Measurements from ENCODE around the gene KIF3B. TPM values are rescaled to one million over a fixed set of nuclear protein-coding genes. Genes with fewer than 3 reads are reported as not detected.
"Not testable (repeated sequence)": the region's sequence is repeated elsewhere in the genome, so short reads cannot be mapped to it uniquely, and the experiment has no call there.

Gene KIF3B
- total RNA-seq, 2 donors from 2014 or later, result 41.7 to 49.2 TPM

GRCh38 chr20:32352121-32352720, 74.8 kb downstream of the KIF3B start:
- DNase-seq, result no peak

GRCh38 chr20:32353848-32354496, 76.5 kb downstream of the KIF3B start:
- DNase-seq, result no peak
- intact Hi-C loops (cut with DNase I), result loop anchor here (10.0 kb wide), 1 partner anchor 131 kb away; no protein-coding TSS in a partner anchor

More at GRCh38 chr20:32352121-32352720, 74.8 kb downstream of the KIF3B start:
- no peak for TF ChIP-seq CTCF (IDR thresholded peaks at IDR 0.05)
- Histone ChIP-seq H3K9me3 (no peaks in the 10 kb centered on the region), H3K4me3 (no peak overlapping the region), H3K27me3 (no peaks in the 10 kb centered on the region), H3K9ac (ENCODE audit: low read depth in 2 of 2, low read length in 2 of 2) (no peak overlapping the region), H3K36me3 (no peaks in the 10 kb centered on the region), H3K4me1 (no peaks in the 10 kb centered on the region), H3K27ac (no peak overlapping the region)
- intact Hi-C loops (cut with DNase I), result loop anchor here (10.0 kb wide), 1 partner anchor 133 kb away; no protein-coding TSS in a partner anchor

GRCh38 chr20:32354592-32355416, 77.4 kb downstream of the KIF3B start:
- no peaks in the 10 kb centered on the region for H3K36me3 ChIP-seq
- H3K27me3 ChIP-seq, result no peaks in the 10 kb centered on the region
- no peak overlapping the region for H3K27ac ChIP-seq
- intact Hi-C loops (cut with DNase I), result loop anchor here (10.0 kb wide), 1 partner anchor 130 kb away; no protein-coding TSS in a partner anchor
- no peak for DNase-seq
- no peaks in the 10 kb centered on the region for H3K4me1 ChIP-seq
- H3K4me3 ChIP-seq, result no peak overlapping the region
- H3K9ac ChIP-seq (ENCODE audit: low read depth in 2 of 2, low read length in 2 of 2), result no peak overlapping the region
- H3K9me3 ChIP-seq, result no peaks in the 10 kb centered on the region
- no peak for TF ChIP-seq CTCF (IDR thresholded peaks at IDR 0.05)

More at GRCh38 chr20:32353848-32354496, 76.5 kb downstream of the KIF3B start:
- Histone ChIP-seq H3K27me3 (no peaks in the 10 kb centered on the region), H3K36me3 (no peaks in the 10 kb centered on the region), H3K4me3 (no peak overlapping the region), H3K27ac (no peak overlapping the region), H3K9ac (ENCODE audit: low read depth in 2 of 2, low read length in 2 of 2) (no peak overlapping the region), H3K4me1 (no peaks in the 10 kb centered on the region), H3K9me3 (no peaks in the 10 kb centered on the region)
- TF ChIP-seq CTCF (IDR thresholded peaks at IDR 0.05), result no peak

GRCh38 chr20:32355417-32355841, 78.0 kb downstream of the KIF3B start:
- intact Hi-C loops (cut with DNase I), result loop anchor here (10.0 kb wide), 1 partner anchor 129 kb away; no protein-coding TSS in a partner anchor

GRCh38 chr20:32355907-32356621, 78.6 kb downstream of the KIF3B start:
- DNase-seq; H3K4me1 ChIP-seq; H3K9ac ChIP-seq (ENCODE audit: low read depth in 2 of 2, low read length in 2 of 2); H3K27me3 ChIP-seq; H3K9me3 ChIP-seq; H3K4me3 ChIP-seq; H3K36me3 ChIP-seq: not testable (repeated sequence)
- intact Hi-C loops (cut with DNase I), result loop anchor here (10.0 kb wide), 1 partner anchor 129 kb away; no protein-coding TSS in a partner anchor
- H3K27ac ChIP-seq, result peak overlapping the region; percentile 86

More at GRCh38 chr20:32355417-32355841, 78.0 kb downstream of the KIF3B start:
- no peak for TF ChIP-seq CTCF (IDR thresholded peaks at IDR 0.05)
- Histone ChIP-seq H3K4me1 (no peaks in the 10 kb centered on the region), H3K9me3 (no peaks in the 10 kb centered on the region), H3K9ac (ENCODE audit: low read depth in 2 of 2, low read length in 2 of 2) (no peak overlapping the region), H3K4me3 (no peak overlapping the region), H3K27ac (no peak overlapping the region), H3K27me3 (no peaks in the 10 kb centered on the region), H3K36me3 (no peaks in the 10 kb centered on the region)
- no peak for DNase-seq

All from colonic mucosa (tissue), 4 donors.